B cell (primary cell): ENCODE results near the gene DTL.

Source experiments
- EZH2 ChIP-seq: IDR thresholded peaks from 2 replicates; pipeline ENCODE4 v1.6.1; 2012; ENCODE audit warnings: borderline replicate concordance, low read depth, mild to moderate bottlenecking, moderate library complexity, low read length; ENCODE audit not compliant: insufficient read depth, poor library complexity, severe bottlenecking
- TF ChIP-seq, protein P1 (sequence below): fragments of 200-600 bp; IDR thresholded peaks from one replicate; pipeline ENCODE4 v1.8.0; 2022; ENCODE audit warnings: antibody characterized with exemption, mild to moderate bottlenecking

DNA sequence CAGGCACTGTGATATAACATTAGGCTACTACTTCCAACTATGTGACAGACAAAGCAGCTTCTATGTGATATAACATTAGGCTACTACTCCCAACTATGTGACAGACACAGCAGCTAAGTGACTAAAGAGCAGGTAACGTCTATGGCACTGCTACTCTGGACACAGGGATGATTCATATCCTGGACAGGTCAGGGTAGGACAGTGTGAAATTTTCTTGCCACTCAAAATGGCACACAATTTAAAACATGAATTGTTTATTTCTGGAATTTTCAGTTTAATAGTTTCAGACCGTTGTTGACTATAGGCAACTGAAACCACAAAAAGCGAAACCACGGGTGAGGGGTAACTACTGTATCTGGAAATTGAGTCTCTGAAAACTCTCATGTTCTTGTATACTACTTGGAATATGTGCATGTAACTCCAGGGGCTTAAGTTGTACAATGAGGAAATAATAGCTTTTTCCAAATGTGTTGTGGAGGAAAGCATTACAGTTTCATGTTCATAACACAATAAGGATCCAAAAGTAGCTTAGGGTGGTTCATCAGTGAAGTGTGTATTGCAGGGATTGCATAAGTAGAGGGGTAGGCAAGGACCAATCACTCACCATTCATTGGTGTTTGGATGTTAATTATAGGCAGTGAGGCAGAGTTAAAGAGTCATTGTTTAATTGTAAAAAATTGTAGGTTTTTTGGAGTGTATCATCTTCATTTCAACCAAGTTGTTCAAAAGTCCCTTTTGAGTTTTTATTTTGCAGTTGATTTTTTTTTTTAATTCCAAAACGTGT, 5.3 kb downstream of the DTL start:
- TF ChIP-seq, protein P1, sequence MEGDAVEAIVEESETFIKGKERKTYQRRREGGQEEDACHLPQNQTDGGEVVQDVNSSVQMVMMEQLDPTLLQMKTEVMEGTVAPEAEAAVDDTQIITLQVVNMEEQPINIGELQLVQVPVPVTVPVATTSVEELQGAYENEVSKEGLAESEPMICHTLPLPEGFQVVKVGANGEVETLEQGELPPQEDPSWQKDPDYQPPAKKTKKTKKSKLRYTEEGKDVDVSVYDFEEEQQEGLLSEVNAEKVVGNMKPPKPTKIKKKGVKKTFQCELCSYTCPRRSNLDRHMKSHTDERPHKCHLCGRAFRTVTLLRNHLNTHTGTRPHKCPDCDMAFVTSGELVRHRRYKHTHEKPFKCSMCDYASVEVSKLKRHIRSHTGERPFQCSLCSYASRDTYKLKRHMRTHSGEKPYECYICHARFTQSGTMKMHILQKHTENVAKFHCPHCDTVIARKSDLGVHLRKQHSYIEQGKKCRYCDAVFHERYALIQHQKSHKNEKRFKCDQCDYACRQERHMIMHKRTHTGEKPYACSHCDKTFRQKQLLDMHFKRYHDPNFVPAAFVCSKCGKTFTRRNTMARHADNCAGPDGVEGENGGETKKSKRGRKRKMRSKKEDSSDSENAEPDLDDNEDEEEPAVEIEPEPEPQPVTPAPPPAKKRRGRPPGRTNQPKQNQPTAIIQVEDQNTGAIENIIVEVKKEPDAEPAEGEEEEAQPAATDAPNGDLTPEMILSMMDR = no peak
- TF ChIP-seq EZH2 = no peak
